HUES64 (cell line): Measurements from ENCODE around the gene HEPACAM2.

ENCODE experiments used
- H3K27ac ChIP-seq: 2 replicates; pipeline ENCODE4 v1.7.0; 2013; ENCODE audit warnings: low read depth, low read length, inconsistent platforms
- H3K27me3 ChIP-seq: 2 replicates; pipeline ENCODE4 v1.6.1; 2013; ENCODE audit warnings: mild to moderate bottlenecking, low read length; ENCODE audit not compliant: insufficient read depth
- H3K36me3 ChIP-seq: 2 replicates; pipeline ENCODE4 v1.6.1; 2013; ENCODE audit warnings: mild to moderate bottlenecking, low read length; ENCODE audit not compliant: insufficient read depth
- H3K4me1 ChIP-seq: 2 replicates; pipeline ENCODE4 v1.6.1; 2013; ENCODE audit warnings: mild to moderate bottlenecking, low read length, moderate library complexity; ENCODE audit not compliant: insufficient read depth
- H3K4me3 ChIP-seq: 2 replicates; pipeline ENCODE4 v1.5.1; 2013; ENCODE audit warnings: mild to moderate bottlenecking, low read length, moderate library complexity
- H3K9ac ChIP-seq: 2 replicates; pipeline ENCODE4 v1.6.1; 2013; ENCODE audit warnings: mild to moderate bottlenecking, low read depth, low read length
- H3K9me3 ChIP-seq: 2 replicates; pipeline ENCODE4 v1.6.1; 2013; ENCODE audit warnings: low read depth, low read length; ENCODE audit not compliant: insufficient read depth
- WGBS: fragments of 150-250, 120-280 bp; methylation state at CpG from one replicate; pipeline ENCODE4 v1.1.7; 2013; ENCODE audit warnings: missing lambda C conversion rate; 5-methylcytosine and 5-hydroxymethylcytosine counted together

Gene HEPACAM2

GRCh38 chr7:93146472-93147141 lies 79.7 kb downstream of the HEPACAM2 start:
- H3K27me3 ChIP-seq, result no peaks in the 10 kb centered on the region
- 90% methylated on average over 5 of the region's 5 CpGs for WGBS
- no peak overlapping the region for H3K9ac ChIP-seq
- H3K4me3 ChIP-seq, result no peak overlapping the region
- no peak overlapping the region for H3K27ac ChIP-seq
- H3K36me3 ChIP-seq, result no peaks in the 10 kb centered on the region
- H3K9me3 ChIP-seq, result no peaks in the 10 kb centered on the region
- peaks cover 14% of the 10 kb centered on the region; the same call in 1 of the 2 replicates for H3K4me1 ChIP-seq

- H3K27ac ChIP-seq, result no peak overlapping the region
- H3K36me3 ChIP-seq, result no peaks in the 10 kb centered on the region
- H3K9ac ChIP-seq, result no peak overlapping the region
- peaks cover 14% of the 10 kb centered on the region; the same call in 1 of the 2 replicates for H3K4me1 ChIP-seq
- H3K9me3 ChIP-seq, result no peaks in the 10 kb centered on the region
- H3K4me3 ChIP-seq, result no peak overlapping the region
- 71% methylated on average over 1 of the region's 1 CpG for WGBS
- no peaks in the 10 kb centered on the region for H3K27me3 ChIP-seq
These were observed 80.2 kb downstream of the HEPACAM2 start for GRCh38 chr7:93146036-93146435.

GRCh38 chr7:93145354-93145753 lies 80.9 kb downstream of the HEPACAM2 start:
- H3K36me3 ChIP-seq, result no peaks in the 10 kb centered on the region
- no peak overlapping the region for H3K4me3 ChIP-seq
- no peaks in the 10 kb centered on the region for H3K27me3 ChIP-seq
- no peak overlapping the region for H3K9ac ChIP-seq
- H3K4me1 ChIP-seq, result peaks cover 14% of the 10 kb centered on the region; the same call in 1 of the 2 replicates
- 98% methylated on average over 2 of the region's 3 CpGs for WGBS
- no peak overlapping the region for H3K27ac ChIP-seq
- no peaks in the 10 kb centered on the region for H3K9me3 ChIP-seq

GRCh38 chr7:93142127-93142526 lies 84.1 kb downstream of the HEPACAM2 start:
- H3K9ac ChIP-seq, result no peak overlapping the region

GRCh38 chr7:93140582-93141191 lies 85.6 kb downstream of the HEPACAM2 start:
- Histone ChIP-seq H3K27ac (no peak overlapping the region), H3K9ac (no peak overlapping the region), H3K27me3 (no peaks in the 10 kb centered on the region), H3K9me3 (no peaks in the 10 kb centered on the region), H3K4me1 (no peaks in the 10 kb centered on the region), H3K36me3 (no peaks in the 10 kb centered on the region), H3K4me3 (no peak overlapping the region)
- 90% methylated on average over 3 of the region's 3 CpGs for WGBS

More at GRCh38 chr7:93142127-93142526, 84.1 kb downstream of the HEPACAM2 start:
- Histone ChIP-seq H3K4me3 (no peak overlapping the region), H3K27ac (no peak overlapping the region), H3K4me1 (peaks cover 7% of the 10 kb centered on the region; the same call in 1 of the 2 replicates), H3K36me3 (no peaks in the 10 kb centered on the region), H3K9me3 (no peaks in the 10 kb centered on the region), H3K27me3 (no peaks in the 10 kb centered on the region)
- WGBS, result 86% methylated on average over 1 of the region's 1 CpG

GRCh38 chr7:93138576-93138975 lies 87.7 kb downstream of the HEPACAM2 start:
- H3K36me3 ChIP-seq, result no peaks in the 10 kb centered on the region
- peaks cover under 1% of the 10 kb centered on the region for H3K27me3 ChIP-seq
- H3K27ac ChIP-seq, result no peak overlapping the region
- H3K4me3 ChIP-seq, result no peak overlapping the region
- H3K9me3 ChIP-seq, result no peaks in the 10 kb centered on the region
- WGBS, result 97% methylated on average over 3 of the region's 4 CpGs
- no peak overlapping the region for H3K9ac ChIP-seq
- H3K4me1 ChIP-seq, result no peaks in the 10 kb centered on the region
